ENCODE data around the gene CDK14. TPM values are rescaled to one million over a fixed set of nuclear protein-coding genes. Genes with fewer than 3 reads are reported as not detected.

The CDK14 gene
- total RNA-seq, 3 donors from 2014 or later, result 0.71 to 1.1 (median 0.95) TPM

GRCh38 chr7:90605055-90605454 lies 8.9 kb downstream of the CDK14 start:
- Mint-ChIP-seq H3K4me3 (no peak overlapping the region), H3K27me3 (ENCODE audit: low read depth) (peaks cover 9% of the 10 kb centered on the region), H3K4me1 (ENCODE audit: low read depth) (peaks cover 3% of the 10 kb centered on the region), H3K9me3 (no peaks in the 10 kb centered on the region), H3K36me3 (ENCODE audit: insufficient read depth) (no peaks in the 10 kb centered on the region)
- DNase-seq (no peak), ATAC-seq (no peak)

- ATAC-seq, result no peak
- no peaks in the 10 kb centered on the region for H3K36me3 Mint-ChIP-seq (ENCODE audit: insufficient read depth)
- H3K27me3 Mint-ChIP-seq (ENCODE audit: low read depth), result peaks cover 2% of the 10 kb centered on the region
- no peak for DNase-seq
- no peaks in the 10 kb centered on the region for H3K4me1 Mint-ChIP-seq (ENCODE audit: low read depth)
- H3K4me3 Mint-ChIP-seq, result no peak overlapping the region
- H3K9me3 Mint-ChIP-seq, result no peaks in the 10 kb centered on the region
Measured at GRCh38 chr7:90607196-90607595, 11.1 kb downstream of the CDK14 start.

GRCh38 chr7:90610105-90610504 lies 14.0 kb downstream of the CDK14 start:
- Mint-ChIP-seq H3K27me3 (ENCODE audit: low read depth) (peaks cover 2% of the 10 kb centered on the region), H3K4me1 (ENCODE audit: low read depth) (peaks cover 2% of the 10 kb centered on the region), H3K4me3 (no peak overlapping the region), H3K9me3 (no peaks in the 10 kb centered on the region), H3K36me3 (ENCODE audit: insufficient read depth) (no peaks in the 10 kb centered on the region)
- DNase-seq (no peak), ATAC-seq (no peak)

- no peak for ATAC-seq
- Mint-ChIP-seq H3K36me3 (ENCODE audit: insufficient read depth) (no peaks in the 10 kb centered on the region), H3K9me3 (no peaks in the 10 kb centered on the region), H3K4me3 (no peak overlapping the region), H3K4me1 (ENCODE audit: low read depth) (peaks cover 2% of the 10 kb centered on the region), H3K27me3 (ENCODE audit: low read depth) (no peaks in the 10 kb centered on the region)
- DNase-seq, result no peak
Measured at GRCh38 chr7:90611115-90611514, 15.0 kb downstream of the CDK14 start.

- H3K4me3 Mint-ChIP-seq, result no peak overlapping the region
- peak; percentile 69 to 77 for ATAC-seq
Measured at GRCh38 chr7:90613088-90613498, 17.0 kb downstream of the CDK14 start.

GRCh38 chr7:90617442-90617841 lies 21.3 kb downstream of the CDK14 start:
- no peak for DNase-seq
- peaks cover 2% of the 10 kb centered on the region for H3K4me1 Mint-ChIP-seq (ENCODE audit: low read depth)
- no peaks in the 10 kb centered on the region for H3K9me3 Mint-ChIP-seq
- no peaks in the 10 kb centered on the region for H3K27me3 Mint-ChIP-seq (ENCODE audit: low read depth)
- no peaks in the 10 kb centered on the region for H3K36me3 Mint-ChIP-seq (ENCODE audit: insufficient read depth)
- H3K4me3 Mint-ChIP-seq, result no peak overlapping the region
- ATAC-seq, result peak; percentile 14 to 28

More at GRCh38 chr7:90613088-90613498, 17.0 kb downstream of the CDK14 start:
- Mint-ChIP-seq H3K36me3 (ENCODE audit: insufficient read depth) (no peaks in the 10 kb centered on the region), H3K4me1 (ENCODE audit: low read depth) (peaks cover 2% of the 10 kb centered on the region), H3K27me3 (ENCODE audit: low read depth) (no peaks in the 10 kb centered on the region), H3K9me3 (no peaks in the 10 kb centered on the region)
- no peak for DNase-seq

- no peak for ATAC-seq
- no peaks in the 10 kb centered on the region for H3K27me3 Mint-ChIP-seq (ENCODE audit: low read depth)
- no peaks in the 10 kb centered on the region for H3K36me3 Mint-ChIP-seq (ENCODE audit: insufficient read depth)
- no peaks in the 10 kb centered on the region for H3K4me1 Mint-ChIP-seq (ENCODE audit: low read depth)
- DNase-seq, result no peak
- H3K4me3 Mint-ChIP-seq, result no peak overlapping the region
- H3K9me3 Mint-ChIP-seq, result no peaks in the 10 kb centered on the region
Measured at GRCh38 chr7:90618876-90619275, 22.8 kb downstream of the CDK14 start.

GRCh38 chr7:90621125-90621746 lies 25.1 kb downstream of the CDK14 start:
- ATAC-seq, result no peak
- Mint-ChIP-seq H3K4me1 (ENCODE audit: low read depth) (no peaks in the 10 kb centered on the region), H3K4me3 (no peak overlapping the region), H3K36me3 (ENCODE audit: insufficient read depth) (no peaks in the 10 kb centered on the region), H3K27me3 (ENCODE audit: low read depth) (no peaks in the 10 kb centered on the region), H3K9me3 (no peaks in the 10 kb centered on the region)
- DNase-seq, result no peak

- H3K36me3 Mint-ChIP-seq (ENCODE audit: insufficient read depth), result no peaks in the 10 kb centered on the region
- no peaks in the 10 kb centered on the region for H3K27me3 Mint-ChIP-seq (ENCODE audit: low read depth)
- no peaks in the 10 kb centered on the region for H3K4me1 Mint-ChIP-seq (ENCODE audit: low read depth)
- no peaks in the 10 kb centered on the region for H3K9me3 Mint-ChIP-seq
- H3K4me3 Mint-ChIP-seq, result no peak overlapping the region
- ATAC-seq (no peak), DNase-seq (no peak)
Measured at GRCh38 chr7:90621747-90622140, 25.6 kb downstream of the CDK14 start.

GRCh38 chr7:90622670-90623069 lies 26.5 kb downstream of the CDK14 start:
- ATAC-seq (no peak), DNase-seq (no peak)
- H3K9me3 Mint-ChIP-seq, result no peaks in the 10 kb centered on the region

GRCh38 chr7:90624225-90624911 lies 28.2 kb downstream of the CDK14 start:
- Mint-ChIP-seq H3K36me3 (ENCODE audit: insufficient read depth) (no peaks in the 10 kb centered on the region), H3K4me3 (no peak overlapping the region), H3K4me1 (ENCODE audit: low read depth) (no peaks in the 10 kb centered on the region), H3K27me3 (ENCODE audit: low read depth) (no peaks in the 10 kb centered on the region), H3K9me3 (no peaks in the 10 kb centered on the region)
- ATAC-seq, result no peak
- no peak for DNase-seq

More at GRCh38 chr7:90622670-90623069, 26.5 kb downstream of the CDK14 start:
- Mint-ChIP-seq H3K27me3 (ENCODE audit: low read depth) (no peaks in the 10 kb centered on the region), H3K4me3 (no peak overlapping the region), H3K36me3 (ENCODE audit: insufficient read depth) (no peaks in the 10 kb centered on the region), H3K4me1 (ENCODE audit: low read depth) (no peaks in the 10 kb centered on the region)

- H3K9me3 Mint-ChIP-seq, result no peaks in the 10 kb centered on the region
- no peaks in the 10 kb centered on the region for H3K36me3 Mint-ChIP-seq (ENCODE audit: insufficient read depth)
- ATAC-seq (no peak), DNase-seq (no peak)
- H3K4me1 Mint-ChIP-seq (ENCODE audit: low read depth), result no peaks in the 10 kb centered on the region
- H3K4me3 Mint-ChIP-seq, result no peak overlapping the region
- H3K27me3 Mint-ChIP-seq (ENCODE audit: low read depth), result no peaks in the 10 kb centered on the region
Measured at GRCh38 chr7:90625051-90625450, 28.9 kb downstream of the CDK14 start.

GRCh38 chr7:90625562-90625961 lies 29.4 kb downstream of the CDK14 start:
- H3K9me3 Mint-ChIP-seq, result no peaks in the 10 kb centered on the region
- no peaks in the 10 kb centered on the region for H3K4me1 Mint-ChIP-seq (ENCODE audit: low read depth)
- DNase-seq (no peak), ATAC-seq (no peak)
- H3K27me3 Mint-ChIP-seq (ENCODE audit: low read depth), result no peaks in the 10 kb centered on the region
- H3K36me3 Mint-ChIP-seq (ENCODE audit: insufficient read depth), result no peaks in the 10 kb centered on the region
- H3K4me3 Mint-ChIP-seq, result no peak overlapping the region

- H3K4me1 Mint-ChIP-seq (ENCODE audit: low read depth), result no peaks in the 10 kb centered on the region
- ATAC-seq (no peak), DNase-seq (no peak)
- H3K4me3 Mint-ChIP-seq, result no peak overlapping the region
- H3K36me3 Mint-ChIP-seq (ENCODE audit: insufficient read depth), result no peaks in the 10 kb centered on the region
- no peaks in the 10 kb centered on the region for H3K9me3 Mint-ChIP-seq
- no peaks in the 10 kb centered on the region for H3K27me3 Mint-ChIP-seq (ENCODE audit: low read depth)
Measured at GRCh38 chr7:90626013-90626412, 29.9 kb downstream of the CDK14 start.

- no peak for DNase-seq
- Mint-ChIP-seq H3K4me3 (no peak overlapping the region), H3K27me3 (ENCODE audit: low read depth) (no peaks in the 10 kb centered on the region), H3K9me3 (no peaks in the 10 kb centered on the region), H3K4me1 (ENCODE audit: low read depth) (no peaks in the 10 kb centered on the region), H3K36me3 (ENCODE audit: insufficient read depth) (no peaks in the 10 kb centered on the region)
- no peak for ATAC-seq
Measured at GRCh38 chr7:90629297-90629918, 33.3 kb downstream of the CDK14 start.

Measured in activated T-cell treated with anti-CD3 and anti-CD28 coated beads, Interleukin-2, amount 50 U/mL, for 4 hours (primary cell).